GM18511 (cell line): ENCODE measurements around the gene OR51B6.
A peak's percentile ranks its signal among the peaks of the same experiment; 100 is the strongest.
"Not testable (repeated sequence)": the region's sequence is repeated elsewhere in the genome, so short reads cannot be mapped to it uniquely, and the experiment has no call there.

ENCODE experiments used
- ATAC-seq: cut with Tn5 transposase; IDR thresholded peaks from one replicate; pipeline ENCODE4 v1.9.1; 2021; ENCODE audit warnings: mild to moderate bottlenecking, moderate library complexity; ENCODE audit not compliant: unreplicated experiment

OR51B6 gene

DNA sequence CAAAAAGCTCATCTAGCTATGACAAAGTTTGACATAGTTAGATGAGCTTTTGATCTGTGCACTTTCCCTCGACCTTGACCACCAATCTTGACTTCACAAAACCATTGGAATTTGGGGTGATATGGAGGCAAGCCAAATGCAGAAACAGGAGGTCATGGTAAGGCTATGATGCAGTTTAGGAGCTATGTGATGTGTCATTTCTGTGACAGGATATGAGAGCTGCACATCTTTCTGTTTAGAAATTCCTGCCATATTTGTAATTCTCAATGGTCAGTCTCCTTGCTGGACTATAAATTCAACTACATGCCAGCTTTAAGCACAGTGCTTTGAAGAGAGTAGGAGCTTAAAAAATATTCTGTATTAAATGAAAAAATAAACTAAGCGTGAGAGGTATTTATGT, 12.9 kb downstream of the OR51B6 start:
- no peak for ATAC-seq

DNA sequence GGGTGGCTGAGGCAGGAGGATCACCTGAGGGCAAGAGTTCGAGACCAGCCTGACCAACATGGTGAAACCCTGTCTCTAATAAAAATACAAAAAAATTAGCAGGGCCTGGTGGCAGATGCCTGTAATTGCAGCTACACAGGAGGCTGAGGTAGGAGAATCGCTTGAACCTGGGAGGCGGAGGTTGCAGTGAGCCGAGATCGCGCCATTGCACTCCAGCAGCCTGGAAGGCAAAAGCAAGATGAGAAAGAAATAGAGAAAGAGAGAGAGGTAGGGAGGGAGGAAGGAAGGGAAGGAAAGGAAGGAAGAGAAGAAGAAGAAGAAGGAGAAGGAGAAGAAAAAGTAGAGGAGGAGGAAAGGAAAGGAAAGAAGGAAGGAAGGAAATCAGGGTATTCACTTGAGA, 15.1 kb downstream of the OR51B6 start:
- ATAC-seq = not testable (repeated sequence)

DNA sequence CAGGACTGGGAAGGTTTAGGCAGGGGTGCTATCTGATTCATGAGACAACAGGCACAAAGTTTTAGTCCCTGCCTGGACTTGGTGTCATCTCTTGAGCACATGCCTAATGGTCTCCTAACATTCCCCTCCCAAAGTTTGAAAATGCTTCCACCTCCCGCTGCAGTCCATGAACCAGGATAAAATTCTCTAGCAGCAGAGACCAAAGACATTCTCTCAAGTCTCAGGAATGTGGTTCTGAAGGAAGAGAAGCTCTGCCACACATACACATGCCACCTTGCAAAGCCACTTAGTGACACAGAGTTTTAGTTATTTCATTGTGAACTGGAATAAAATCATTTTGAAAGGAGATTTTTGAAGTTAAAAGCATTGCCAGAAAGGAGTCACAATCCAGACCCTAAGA, 15.5 kb downstream of the OR51B6 start:
- no peak for ATAC-seq

DNA sequence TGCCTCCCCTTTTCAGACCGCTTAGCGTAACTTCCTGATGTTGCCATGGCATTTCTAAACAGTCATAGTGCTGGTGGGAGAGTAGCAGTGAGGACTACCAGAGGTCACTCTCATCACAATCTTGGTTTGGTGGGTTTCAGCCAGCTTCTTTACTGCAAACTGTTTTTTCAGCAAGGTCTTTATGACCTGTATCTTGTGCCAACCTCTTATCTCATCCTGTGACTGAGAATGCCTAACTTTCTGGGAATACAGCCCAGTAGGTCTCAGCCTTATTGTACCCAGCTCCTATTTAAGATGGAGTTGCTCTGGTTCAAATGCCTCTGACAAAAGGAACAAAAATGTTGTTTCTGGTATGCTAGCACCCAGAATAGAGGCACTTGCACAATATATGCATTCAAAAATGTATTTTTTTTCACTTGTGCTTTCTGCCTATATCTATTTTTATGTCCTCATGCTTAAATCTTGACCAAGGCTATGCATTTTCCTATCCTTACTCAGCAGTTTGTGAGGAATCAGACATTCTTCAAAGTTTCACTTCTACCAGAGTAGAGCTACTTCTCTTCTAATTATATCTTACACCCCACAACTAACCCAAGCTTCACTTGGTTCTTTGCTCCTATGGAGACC, 16.3 kb downstream of the OR51B6 start:
- ATAC-seq = peak; percentile 48

DNA sequence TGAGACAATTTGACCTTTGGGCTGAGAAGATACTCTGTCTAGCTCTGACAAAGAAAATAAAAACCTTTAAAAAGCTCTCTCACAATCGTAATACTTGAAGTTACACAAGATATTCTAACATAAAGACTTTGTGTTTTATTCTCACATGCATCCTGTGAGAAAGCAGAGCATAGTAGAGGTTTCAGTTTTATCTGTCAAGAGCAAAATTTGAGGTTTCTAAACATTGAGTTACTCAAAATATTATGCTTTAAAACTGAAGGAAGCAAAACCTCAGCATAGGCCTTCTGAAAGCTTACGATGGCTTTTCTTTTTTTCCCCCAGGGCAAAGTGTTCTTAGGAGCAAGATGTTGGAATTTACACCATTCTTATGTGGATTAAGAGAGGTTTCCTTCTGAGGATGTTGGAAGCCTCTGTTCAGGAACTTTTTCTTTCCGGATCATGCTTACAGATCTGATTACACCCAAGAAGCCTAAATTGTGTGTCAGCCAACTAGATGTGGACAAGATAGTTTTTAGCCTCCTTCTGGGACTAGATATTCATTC, 17.3 kb downstream of the OR51B6 start:
- ATAC-seq = peak; percentile 61

DNA sequence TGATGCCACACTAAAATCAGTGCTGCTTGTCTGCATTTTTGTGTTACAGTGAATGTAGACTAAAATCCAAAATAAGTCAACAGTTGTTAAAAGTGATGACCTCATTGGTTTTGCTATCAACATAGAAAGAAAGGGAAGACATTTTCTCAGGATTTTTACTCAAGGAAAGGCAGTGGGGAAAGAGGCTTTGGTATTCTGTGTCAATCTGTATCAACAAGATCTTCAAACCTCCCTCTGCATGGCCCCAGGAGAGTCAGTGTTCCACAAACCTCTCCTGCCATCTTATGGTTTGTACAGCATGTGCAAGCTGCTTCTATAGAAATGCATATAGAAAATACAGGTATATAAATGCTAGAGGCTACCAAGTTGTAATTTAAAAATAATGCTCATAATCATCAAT, 18.5 kb downstream of the OR51B6 start:
- peak; percentile 57 for ATAC-seq

DNA sequence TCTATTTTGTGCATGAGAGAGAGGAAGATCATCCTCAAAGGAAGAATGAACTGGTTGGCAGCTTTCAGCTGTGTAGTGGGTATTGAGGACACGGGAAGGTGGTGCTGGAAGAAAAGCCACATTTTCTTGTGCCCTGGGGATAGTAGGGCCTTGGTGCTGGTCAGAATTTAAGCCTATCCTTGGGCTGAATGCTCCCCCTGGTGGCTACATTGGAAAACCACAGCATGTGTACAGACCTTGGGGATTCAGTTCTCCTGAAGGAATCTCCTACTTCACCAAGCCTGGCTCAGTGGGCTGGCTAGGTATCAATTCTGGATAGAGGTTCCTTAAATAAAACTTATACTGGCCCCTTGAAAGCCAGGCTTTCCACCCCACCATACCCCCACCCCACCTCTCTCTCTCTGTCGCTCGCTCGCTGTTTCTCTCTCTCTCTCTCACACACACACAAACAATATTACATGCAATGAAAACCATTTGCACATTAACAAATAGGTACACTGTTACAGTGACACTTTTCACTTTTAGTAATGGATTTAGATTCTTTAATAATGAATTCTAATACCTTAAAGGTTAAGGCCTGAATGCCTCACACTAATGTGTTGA, 29.5 kb downstream of the OR51B6 start:
- peak; percentile 97 for ATAC-seq

DNA sequence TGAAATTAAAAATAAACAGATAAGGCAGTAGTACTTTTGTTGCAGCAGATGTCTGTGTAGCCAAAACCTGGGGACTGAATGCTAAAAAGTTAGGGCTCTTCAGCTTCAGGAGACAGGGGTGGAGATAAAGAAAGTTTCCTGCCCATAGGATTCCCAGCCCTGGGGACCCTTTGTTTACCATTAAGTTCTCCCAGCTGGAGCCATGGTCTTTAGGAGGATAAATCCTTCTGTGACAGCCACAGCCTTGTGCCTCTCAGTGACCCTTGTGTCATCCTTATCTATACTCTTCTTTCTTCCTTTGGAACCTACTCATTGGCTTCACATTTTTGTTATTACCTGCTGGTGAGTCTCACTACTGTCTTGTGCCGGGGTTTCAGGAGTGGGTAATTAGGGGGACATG, 32.3 kb downstream of the OR51B6 start, which contains the start of gene OR51M1:
Gene OR51M1 (plus strand): TSS at position 237 of the 400 bp plus-strand sequence. CDS start 5,587 bp downstream, outside the sequence.
- ATAC-seq = no peak

DNA sequence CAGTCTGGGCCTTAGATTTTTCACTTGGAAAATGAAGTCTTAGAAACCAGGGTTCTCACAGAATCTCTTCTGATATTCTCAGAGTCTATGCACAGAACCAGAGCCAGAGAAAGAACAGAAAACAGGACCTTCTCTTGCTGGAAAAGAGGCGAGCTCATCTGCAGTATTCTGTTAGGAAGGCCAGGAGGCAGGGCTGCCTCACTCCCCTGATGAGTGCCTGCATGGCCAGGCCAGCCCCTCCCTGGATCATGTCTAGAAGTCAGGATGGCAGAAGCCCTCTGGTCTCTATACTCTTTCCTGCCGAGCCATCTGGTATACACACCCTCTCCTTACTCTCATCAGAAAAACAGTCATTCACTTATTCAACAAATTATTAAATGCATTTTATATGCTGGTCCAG, 33.0 kb downstream of the OR51B6 start:
- no peak for ATAC-seq

DNA sequence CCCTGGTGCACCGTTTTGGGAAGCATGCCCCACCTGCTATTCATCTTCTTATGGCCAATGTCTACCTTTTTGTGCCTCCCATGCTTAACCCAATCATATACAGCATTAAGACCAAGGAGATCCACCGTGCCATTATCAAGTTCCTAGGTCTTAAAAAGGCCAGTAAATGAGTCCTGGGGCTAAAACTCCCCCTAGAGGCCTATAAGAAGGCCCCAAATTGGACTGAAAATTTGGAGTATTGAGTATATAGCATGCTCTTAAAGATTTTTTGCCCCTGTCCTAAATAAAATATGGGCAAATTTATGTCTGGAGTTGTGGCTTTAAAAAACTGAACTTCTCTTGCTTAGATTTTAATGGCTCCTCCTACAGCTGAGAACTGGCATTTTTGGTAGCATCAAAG, 38.9 kb downstream of the OR51B6 start:
- no peak for ATAC-seq

DNA sequence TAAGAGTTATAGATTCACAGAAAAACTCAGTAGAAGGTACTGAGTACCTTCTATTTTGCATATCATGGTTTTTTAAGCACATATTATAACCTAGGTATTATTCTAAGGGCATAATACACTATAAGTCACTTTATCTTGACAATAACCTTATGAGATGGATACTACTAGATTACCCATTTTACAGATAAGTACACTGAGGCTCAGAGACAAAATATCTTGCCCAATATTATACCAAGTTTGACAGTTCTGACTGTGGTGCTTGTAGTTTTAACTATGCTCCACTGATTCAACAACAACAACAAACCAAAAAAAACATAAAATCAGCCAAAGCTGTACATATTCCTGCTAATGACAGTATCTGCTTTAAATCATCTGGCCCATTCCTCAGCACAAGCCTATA, 42.8 kb downstream of the OR51B6 start:
- no peak for ATAC-seq

DNA sequence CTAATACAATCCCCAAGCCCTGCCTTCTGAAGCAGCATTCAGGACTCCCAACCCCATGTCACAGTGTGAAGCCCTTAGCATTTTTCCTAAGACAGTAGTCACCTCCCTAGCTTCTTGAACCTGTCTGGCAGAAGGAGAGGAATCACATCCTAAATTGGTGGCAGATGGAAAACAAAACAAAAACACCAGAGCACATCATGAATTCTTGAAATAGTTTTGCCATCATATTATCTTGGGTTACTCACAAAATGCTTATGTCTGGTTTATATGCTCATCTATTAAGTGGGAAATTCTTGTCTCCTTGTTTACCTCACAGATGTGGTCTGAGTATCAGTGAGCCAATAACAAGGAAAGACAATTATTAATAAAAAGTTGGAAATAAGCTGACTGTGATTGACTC, 47.6 kb downstream of the OR51B6 start:
- ATAC-seq = no peak
